Myocyte (in vitro differentiated cells): Measurements from ENCODE around the gene DNAH3. TPM values are rescaled to one million over a fixed set of nuclear protein-coding genes. Genes with fewer than 3 reads are reported as not detected.
"Not testable (repeated sequence)": the region's sequence is repeated elsewhere in the genome, so short reads cannot be mapped to it uniquely, and the experiment has no call there.

Experiments
- DNase-seq: peaks from one replicate; pipeline ENCODE4 v3.0.0-alpha.2; 2012; ENCODE audit warnings: low read depth
- total RNA-seq: library from RNA; depleted of rRNA; stranded (reverse); fragments of >200 nt; gene quantifications from 2 replicates; pipeline ENCODE4 v1.2.3, GENCODE V29; 2014

The DNAH3 gene
- total RNA-seq, 1 donor from 2014 or later, result 0.03 TPM

DNA sequence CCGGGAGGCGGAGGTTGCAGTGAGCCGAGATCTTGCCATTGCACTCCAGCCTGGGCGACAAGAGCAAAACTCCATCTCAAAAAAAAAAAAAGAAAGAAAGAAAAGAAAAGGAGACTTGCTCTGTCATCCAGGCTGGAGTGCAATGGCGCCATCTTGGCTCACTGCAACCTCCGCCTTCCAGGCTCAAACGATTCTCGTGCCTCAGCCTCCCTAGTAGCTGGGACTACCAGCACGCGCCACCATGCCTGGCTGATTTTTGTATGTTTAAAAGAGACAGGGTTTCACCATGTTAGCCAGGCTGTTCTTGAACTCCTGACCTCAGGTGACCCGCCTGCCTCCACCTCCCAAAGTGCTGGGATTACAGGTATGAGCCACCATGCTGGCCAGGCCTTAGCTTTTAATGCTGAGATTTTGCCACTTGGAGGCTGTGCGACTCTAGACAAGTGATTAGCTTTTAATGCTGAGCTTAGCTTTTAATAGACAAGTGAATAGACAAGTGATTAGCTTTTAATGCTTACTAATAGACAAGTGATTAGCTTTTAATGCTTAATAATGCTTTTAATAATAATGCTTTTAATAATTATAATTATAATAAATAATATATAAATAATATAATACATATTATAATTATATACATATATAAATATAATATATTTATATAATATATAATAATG lies 17.4 kb upstream of the DNAH3 start:
- DNase-seq, result no peak

DNA sequence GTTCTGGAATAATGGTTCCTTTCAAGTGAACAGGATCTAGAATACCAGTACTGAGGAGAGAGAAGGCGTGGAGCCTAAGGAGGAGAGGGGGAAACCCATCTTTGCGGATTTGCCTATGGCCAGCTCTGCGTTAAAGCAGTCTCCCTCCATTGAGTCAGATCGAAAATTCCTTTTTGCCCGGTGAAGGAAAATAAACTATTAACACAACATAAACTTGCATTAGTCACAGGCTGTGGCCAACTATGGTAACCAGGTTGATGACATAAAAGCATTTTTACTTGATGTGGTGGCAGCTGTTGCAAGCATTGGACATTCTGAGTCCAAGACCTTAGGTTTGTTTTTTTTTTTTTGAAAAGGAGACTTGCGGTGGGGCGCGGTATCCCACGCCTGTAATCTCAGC lies 16.7 kb upstream of the DNAH3 start:
- peak; percentile 52 for DNase-seq

DNA sequence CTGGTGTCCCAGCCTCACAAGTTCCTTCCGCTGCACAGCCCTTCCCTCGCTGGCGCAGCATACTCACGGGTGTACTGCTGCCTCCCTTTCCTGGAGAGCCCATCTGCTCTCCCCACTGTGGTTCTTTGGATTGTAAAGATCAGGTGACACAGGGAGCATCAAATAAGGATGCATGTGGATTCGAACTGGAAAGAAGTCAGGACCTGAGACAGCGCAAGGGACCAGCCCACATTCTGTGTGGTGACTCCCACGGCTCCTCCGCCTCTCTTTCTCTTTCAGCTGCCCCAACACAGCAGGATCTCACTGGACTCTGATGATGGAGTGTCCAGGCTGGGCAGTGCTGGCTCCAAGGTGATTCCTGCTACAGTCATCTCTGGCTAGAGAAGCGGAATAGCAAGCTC lies 15.9 kb upstream of the DNAH3 start:
- DNase-seq, result peak; percentile 62

DNA sequence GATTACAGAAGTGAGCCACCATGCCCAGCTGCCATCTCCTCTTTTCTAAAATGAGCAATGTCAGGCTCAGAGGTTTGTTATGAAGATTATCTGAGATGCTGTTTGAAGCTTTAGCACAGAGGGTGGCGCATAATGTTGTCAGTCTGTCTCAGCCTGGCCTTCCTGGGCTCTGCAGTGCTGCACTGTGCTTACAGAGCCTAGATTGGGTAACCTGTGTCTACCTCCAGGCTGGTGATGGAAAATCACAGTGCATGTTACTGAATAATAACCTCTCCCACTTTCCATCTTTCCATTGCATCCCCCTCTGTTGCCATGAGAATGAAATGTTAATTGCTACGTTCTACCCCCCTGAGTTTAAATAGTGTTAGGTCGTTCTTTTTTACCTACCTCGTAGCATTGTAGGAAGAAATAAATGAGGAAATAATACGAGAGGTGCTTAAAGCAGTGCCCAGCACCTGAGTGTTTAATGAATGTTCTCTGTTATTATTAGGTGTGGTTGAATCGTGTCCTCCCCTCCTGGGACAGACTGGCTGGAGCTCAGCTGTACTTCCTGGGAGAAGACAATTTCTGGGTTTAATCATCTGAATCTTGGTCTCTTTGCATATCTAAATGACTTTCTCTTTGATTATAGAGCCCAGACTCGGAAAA lies 14.0 kb upstream of the DNAH3 start:
- no peak for DNase-seq

DNA sequence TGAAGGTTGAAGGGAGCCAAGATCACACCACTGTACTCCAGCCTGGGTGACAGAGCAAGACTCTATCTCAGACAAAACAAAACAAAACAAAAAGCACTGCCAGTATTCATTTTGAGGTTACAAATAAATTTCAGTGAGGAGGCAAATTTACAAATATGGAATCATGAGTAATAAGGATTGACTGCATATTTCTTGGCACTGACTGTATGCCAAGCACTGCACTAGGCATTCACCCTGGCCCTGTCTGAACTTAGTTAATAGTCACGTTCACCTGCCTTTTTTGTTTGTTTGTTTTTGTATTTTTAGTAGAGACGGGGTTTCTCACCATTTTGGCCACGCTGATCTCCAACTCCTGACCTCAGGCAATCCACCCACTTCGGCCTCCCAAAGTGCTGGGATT lies 12.9 kb upstream of the DNAH3 start:
- no peak for DNase-seq

DNA sequence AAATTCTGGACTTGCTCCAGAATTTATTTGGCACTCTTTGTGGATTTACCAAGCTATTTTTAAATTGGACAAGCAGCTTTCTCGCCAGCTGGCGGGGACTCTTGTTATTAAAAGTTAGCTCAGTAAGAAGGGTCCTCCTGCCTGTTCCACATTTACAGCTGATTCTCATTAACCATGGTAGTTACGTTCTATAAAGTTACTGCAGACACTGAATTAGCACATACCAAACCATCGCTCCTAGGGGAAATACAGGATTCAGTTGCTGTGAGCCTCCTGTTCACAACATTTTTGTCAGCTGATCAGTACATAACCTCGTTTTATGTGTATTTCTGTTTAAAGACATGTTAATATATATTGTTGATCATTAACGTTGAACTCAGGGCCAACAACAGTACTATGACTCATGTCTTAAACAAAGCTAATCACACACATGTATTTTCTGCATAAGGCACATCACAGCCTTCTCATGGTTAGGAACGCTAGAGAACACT lies 12.1 kb upstream of the DNAH3 start:
- peak; percentile 61 for DNase-seq

DNA sequence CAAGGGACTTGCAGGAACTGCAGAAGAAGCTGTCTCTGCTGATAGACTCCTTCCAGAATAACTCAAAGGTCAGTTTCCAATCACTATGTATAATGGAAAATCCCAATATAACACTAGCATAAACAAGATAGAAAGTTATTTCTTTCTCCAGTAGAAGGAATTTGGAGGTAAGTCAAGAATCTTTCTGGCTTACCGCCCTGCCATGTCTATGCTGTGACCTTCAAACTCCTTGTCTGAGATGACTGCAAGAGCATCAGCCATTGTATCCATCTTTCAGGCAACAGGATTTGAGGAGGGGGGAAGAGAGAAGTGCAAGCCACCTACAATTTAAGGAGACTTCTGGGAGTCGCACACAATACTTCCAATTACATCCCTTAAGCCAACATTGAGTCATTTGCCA lies 10.6 kb upstream of the DNAH3 start:
- no peak for DNase-seq

DNA sequence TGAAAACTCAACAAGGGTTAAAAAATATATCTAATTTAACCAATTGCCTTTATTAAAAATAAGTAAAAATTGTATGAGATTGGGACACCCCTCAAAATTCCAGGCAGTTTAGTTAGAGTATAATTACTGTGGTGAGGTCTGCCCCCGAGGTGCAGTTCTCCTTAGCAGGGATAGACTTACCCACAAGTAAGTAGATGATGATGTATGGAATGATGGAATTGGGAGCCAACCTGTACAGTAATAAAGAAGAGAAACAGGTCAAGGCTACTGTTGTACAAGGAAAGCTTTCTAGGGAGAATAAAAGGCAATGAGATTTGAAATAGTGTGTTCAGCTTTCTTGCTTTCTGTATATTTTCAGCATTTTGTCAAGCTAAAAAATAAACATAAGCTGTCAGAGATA lies 9.6 kb upstream of the DNAH3 start:
- DNase-seq, result no peak

DNA sequence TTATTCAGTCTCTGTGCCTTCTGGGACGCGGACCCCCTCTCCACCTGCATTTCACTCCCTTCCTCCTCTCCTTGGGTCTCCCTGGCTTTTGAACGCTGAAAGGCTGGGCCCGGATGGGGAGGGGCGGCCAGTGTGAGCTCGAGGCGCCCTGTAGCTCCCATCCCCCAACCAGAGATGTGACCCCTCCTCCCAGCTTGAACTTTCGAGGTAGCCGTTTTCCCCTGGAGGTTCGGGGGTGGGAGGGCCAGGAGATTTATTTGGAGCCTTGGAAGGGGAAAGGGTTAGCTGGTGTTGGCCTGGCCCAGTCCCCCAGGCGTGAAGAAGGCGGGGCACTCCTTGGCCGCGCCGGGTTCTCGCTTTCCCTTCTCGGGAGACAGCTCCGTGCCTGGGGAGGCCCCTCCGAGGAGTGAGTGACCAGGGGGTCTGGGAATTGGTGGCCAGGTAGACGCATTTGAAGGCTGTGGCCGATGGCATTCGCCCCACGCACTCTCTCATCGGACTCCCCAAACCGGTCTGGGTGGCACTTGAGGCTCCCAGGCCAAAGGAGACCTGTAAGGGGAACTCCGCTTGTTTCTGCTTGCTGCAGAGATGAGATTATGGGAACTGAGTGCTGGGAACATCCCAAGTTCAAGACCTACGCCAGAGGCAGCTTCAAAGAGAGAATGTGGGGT lies 8.8 kb upstream of the DNAH3 start:
- DNase-seq, result no peak

DNA sequence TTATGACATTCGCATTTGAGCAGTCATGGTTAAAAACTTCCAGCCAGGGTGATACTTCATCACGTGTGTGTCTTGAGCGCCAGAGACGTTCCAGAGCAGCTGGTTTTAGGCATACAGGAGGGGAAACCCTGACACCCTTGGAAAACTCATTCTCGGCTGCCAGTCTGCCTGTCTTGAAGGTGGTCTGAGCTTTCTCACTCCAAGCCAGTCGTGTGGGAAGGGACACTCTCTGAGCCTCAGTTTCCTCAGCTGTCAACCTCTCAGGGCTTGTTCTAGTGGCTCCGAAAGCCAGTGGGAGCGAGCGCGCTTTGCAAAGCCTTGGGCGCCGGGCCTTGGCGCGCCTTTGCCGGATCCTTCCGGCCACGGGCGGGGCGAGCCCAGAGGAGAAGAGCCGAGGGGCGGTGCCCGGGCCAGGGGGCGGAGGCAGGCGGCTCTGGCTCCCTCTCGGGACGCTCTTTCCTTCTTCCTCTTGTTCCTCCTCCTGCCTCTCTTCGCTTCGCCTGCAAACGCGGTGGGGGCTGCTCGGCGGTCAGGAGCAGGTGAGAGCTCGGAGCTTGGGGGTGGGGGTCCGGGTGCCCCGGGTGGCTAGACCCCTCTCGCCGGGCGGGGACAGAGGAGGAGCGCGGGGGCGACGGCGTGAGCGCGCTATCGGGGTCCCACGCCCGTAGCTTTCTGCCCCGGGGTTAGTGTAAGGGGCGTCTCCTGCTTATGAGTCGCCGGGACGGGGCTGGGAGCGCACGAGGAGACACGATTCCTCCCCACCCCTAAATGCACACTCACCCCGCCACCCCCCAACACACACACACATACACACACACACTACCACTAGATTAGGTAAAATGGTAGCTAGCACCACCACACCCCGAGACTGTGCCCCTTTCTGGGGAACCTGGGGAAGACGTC lies 7.8 kb upstream of the DNAH3 start, which contains the start of gene LDAF1:
Gene LDAF1 (plus strand): TSS at position 467 of the 903 bp plus-strand sequence. CDS start 2,509 bp downstream, outside the sequence.
- DNase-seq, result peak; percentile 82

DNA sequence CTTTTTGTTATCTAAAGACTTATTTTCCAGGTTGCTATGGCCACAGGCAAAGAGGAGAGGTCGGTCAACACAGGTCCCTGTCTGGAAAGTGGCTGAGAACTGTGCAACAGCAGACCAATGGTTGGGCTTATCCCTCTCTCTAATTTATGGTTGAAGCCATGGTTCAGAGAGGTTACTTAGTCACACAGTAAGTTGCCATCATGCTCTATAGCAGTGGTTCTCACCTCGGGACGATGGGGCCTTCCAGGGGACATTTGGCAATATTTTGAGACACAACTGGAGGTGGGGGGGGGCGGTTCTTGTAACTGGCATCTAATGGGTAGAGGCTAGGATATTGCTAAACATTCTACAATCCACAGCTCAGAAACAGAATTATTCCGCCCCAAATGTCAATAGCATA lies 7.0 kb upstream of the DNAH3 start:
- no peak for DNase-seq

DNA sequence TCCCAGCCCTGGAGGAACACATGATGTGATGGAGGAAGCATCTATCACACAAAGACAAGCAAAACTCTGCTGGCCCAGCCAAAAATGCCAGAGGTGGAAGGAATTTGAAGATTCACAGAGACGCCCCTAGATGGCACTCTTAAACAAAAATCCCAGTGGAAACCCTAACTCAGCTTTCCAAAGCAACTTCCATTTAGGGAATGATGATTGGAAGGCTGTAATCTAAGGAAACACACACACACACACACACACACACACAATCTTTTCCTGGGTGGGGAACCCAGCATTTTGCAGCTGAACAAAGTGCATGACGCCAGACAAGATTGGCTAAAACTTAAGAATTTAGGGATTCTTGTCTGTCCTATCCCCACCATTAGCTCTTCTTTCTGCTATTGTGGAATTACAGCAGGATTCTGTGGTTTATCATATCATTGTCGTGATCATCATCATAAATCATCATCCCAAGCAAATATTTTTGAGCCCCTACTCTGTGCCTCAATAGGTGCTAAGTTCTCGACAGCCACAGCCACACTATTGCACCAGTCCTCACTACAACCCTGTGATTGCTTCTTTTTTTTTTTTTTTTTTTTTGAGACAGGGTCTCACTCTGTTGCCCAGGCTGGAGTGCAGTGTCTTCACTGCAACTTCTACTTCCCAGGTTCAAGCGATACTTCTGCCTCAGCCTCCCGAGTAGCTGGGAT lies 6.3 kb upstream of the DNAH3 start:
- DNase-seq, result peak; percentile 78

DNA sequence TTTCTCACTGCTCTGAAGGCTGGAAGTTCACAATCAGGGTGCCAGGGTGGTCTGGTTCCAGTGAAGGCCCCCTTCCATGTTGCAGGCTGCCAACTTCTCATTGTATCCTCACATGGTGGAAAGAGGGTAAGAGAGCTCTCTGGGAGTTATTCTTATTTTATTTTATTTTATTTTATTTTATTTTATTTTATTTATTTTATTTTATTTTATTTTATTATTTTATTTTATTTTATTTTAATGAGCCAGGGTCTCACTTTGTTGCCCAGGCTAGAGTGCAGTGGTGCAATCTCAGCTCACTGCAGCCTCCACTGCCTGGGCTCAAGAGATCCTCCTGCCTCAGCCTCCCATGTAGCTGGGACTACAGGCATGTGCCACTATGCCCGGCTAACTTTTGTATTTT lies 5.4 kb upstream of the DNAH3 start:
- DNase-seq, result not testable (repeated sequence)

DNA sequence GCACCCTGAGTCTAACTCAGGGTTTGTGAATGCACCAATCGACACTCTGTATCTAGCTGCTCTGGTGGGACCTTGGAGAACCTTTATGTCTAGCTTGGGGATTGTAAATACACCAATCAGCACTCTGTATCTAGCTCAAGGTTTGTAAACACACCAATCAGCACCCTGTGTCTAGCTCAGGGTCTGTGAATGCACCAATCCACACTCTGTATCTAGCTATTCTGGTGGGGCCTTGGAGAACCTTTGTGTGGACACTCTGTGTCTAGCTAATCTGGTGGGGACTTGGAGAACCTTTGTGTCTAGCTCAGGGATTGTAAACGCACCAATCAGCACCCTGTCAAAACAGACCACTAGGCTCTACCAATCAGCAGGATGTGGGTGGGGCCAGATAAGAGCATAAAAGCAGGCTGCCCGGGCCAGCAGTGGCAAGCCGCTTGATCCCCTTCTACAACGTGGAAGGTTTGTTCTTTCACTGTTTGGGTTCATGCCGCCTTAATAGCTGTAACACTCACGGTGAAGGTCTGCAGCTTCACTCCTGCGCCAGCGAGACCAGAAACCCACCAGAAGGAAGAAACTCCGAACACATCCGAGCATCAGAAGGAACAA lies 2.6 kb upstream of the DNAH3 start:
- not testable (repeated sequence) for DNase-seq

DNA sequence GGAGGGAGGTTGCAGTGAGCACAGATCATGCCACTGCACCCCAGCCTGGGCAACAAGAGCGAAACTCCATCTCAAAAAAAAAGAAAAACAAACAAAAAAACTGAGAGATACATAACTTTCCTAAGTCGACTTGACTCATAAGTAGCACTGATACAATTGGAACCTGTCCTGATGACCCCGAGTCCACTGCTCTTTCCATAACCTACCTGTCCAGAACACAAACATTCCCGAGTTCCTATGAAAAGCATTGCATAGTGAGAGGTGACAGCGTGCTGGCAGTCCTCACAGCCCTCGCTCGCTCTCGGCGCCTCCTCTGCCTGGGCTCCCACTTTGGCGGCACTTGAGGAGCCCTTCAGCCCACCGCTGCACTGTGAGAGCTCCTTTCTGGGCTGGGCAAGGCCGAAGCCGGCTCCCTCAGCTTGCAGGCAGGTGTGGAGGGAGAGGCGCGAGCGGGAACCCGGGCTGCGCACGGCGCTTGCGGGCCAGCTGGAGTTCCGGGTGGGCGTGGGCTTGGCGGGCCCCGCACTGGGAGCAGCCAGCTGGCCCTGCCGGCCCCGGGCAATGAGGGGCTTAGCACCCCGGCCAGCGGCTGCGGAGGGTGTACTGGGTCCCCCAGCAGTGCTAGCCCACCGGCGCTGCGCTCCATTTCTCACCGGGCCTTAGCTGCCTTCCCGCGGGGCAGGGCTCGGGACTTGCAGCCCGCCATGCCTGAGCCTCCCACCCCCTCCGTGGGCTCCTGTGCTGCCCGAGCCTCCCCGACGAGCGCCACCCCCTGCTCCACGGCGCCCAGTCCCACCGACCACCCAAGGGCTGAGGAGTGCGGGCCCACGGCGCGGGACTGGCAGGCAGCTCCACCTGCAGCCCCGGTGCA lies 1.7 kb upstream of the DNAH3 start:
- not testable (repeated sequence) for DNase-seq

DNA sequence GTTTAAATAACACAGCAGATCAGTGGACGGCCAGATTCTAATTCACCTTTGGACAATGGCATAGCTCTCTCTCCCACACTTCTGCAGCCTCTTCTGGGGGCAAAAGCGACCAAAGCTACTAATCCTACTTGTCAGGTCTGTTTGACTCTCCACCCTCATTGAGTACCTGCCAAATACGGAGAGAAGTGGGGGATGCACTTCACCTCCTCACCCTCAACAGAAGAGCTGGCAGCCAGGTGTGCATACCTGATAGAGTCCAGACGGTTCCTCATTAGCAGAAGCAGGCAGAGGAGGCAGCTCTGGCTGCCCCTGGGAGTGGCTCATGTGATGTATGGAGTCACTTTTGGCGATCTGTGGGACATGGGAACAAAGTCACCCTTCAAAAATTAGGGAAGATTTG lies 4.9 kb downstream of the DNAH3 start:
- no peak for DNase-seq

DNA sequence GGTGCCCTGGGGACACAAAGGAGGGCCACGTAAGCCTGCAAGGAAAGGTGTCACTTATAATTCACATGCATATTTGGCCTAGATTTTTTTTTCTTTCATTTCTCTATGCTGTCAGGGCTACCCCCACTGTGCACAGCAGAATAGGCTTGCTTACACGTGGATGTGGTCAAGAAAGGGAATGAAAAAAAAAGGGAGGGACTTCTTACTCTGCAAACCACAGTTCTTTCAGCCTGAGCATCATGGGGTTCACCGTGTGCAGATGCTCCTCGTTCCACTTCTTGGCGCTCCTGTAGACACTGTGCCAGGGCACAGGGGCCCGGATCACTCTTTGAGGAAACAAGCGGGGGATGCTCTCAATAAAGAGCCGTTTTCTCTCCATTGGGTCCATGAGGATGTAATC lies 16.6 kb downstream of the DNAH3 start:
- no peak for DNase-seq

DNA sequence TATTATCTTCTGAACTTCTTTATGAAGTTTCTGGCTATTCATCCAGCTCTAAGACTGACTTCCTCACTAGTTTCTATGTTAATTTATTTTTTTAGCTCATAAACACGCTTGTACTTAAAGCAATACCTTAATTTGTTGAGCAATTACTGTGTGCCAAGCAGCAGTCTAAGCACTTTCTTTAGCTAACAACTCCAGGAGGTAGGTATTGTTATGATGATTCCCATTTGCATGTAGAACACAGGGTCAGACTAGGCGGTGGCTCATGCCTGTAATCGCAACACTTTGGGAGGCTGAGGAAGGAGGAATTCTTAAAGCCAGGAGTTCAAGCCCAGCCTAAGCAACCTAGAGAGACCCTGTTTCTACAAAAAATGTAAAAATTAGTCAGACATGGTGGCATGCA lies 19.8 kb downstream of the DNAH3 start:
- DNase-seq, result no peak

DNA sequence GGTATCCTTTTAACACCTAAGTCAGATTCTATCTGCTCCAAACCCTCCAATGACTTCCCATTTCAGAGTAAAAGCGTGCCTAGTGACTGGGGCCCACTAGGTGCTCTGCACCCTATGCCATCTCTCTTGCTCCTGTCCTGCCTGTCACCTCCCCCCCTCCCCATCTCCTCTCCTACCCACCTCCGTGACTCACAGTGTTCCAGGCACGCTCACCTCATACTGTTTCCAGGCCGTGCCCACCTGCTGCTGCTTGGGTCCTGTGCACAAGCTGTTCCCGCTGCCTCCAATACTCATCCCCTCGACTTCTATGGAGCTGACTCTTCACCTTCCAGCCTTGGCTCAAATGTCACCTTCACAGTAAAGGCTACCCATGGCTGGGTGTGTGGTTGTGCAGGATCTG lies 21.7 kb downstream of the DNAH3 start:
- no peak for DNase-seq
